ENCODE results near the gene MTG2. TPM values are rescaled to one million over a fixed set of nuclear protein-coding genes. Genes with fewer than 3 reads are reported as not detected.
A peak's percentile ranks its signal among the peaks of the same experiment; 100 is the strongest.

The MTG2 gene
- total and polyA plus RNA-seq, 9 donors = 12.7 to 36.9 (median 33.3) TPM

GRCh38 chr20:62195736-62196135, 12.9 kb downstream of the MTG2 start:
- intact Hi-C loops (cut with DNase I) = no loop called here
- no peaks in the 10 kb centered on the region for H3K27me3 ChIP-seq
- peak in 1 of 5 donors; percentile 19 for DNase-seq
- no peak overlapping the region for H3K4me3 ChIP-seq
- 93 to 94% (median 93%) methylated on average over 10 of the region's 10 CpGs for WGBS, 3 donors
- H3K4me1 ChIP-seq (ENCODE audit: insufficient read depth) = no peaks in the 10 kb centered on the region
- no peak overlapping the region for H3K27ac ChIP-seq
- TF ChIP-seq EP300 (IDR thresholded peaks at IDR 0.05) (no peak), POLR2A (IDR thresholded peaks at IDR 0.05) (no peak)
- TF ChIP-seq, protein P1, sequence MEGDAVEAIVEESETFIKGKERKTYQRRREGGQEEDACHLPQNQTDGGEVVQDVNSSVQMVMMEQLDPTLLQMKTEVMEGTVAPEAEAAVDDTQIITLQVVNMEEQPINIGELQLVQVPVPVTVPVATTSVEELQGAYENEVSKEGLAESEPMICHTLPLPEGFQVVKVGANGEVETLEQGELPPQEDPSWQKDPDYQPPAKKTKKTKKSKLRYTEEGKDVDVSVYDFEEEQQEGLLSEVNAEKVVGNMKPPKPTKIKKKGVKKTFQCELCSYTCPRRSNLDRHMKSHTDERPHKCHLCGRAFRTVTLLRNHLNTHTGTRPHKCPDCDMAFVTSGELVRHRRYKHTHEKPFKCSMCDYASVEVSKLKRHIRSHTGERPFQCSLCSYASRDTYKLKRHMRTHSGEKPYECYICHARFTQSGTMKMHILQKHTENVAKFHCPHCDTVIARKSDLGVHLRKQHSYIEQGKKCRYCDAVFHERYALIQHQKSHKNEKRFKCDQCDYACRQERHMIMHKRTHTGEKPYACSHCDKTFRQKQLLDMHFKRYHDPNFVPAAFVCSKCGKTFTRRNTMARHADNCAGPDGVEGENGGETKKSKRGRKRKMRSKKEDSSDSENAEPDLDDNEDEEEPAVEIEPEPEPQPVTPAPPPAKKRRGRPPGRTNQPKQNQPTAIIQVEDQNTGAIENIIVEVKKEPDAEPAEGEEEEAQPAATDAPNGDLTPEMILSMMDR (IDR thresholded peaks at IDR 0.05) = no peak
- no peaks in the 10 kb centered on the region for H3K36me3 ChIP-seq
- no peaks in the 10 kb centered on the region for H3K9me3 ChIP-seq

- H3K4me3 ChIP-seq = no peak overlapping the region
These were observed 13.5 kb downstream of the MTG2 start for GRCh38 chr20:62196286-62196685.

DNA sequence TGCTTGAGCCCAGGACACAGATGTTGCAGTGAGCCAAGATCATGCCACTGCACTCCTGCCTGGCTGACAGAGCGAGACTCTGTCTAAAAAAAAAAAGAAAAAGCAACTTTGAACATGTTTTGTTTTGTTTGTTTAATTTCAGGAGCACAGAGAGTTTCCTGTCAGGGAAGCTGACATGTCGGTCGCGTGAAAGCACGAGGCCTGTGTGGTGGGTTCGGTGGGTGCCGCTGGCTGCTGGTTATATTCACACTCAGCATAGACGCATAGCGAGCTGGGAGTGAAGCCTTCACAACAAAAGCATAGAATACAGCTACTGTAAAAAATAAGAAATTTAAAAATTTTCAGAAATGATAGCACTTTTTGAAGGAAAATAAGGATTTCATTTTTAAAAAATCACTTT, 14.5 kb downstream of the MTG2 start:
- H3K27ac ChIP-seq = no peak overlapping the region
- no peak overlapping the region for H3K4me3 ChIP-seq
- H3K27me3 ChIP-seq = no peaks in the 10 kb centered on the region
- TF ChIP-seq, protein P1 (IDR thresholded peaks at IDR 0.05) = no peak
- no peak for TF ChIP-seq POLR2A (IDR thresholded peaks at IDR 0.05)
- peak in 1 of 5 donors; percentile 7 for DNase-seq
- 86 to 97% (median 96%) methylated on average over 9 of the region's 9 CpGs for WGBS, 3 donors
- H3K9me3 ChIP-seq = no peaks in the 10 kb centered on the region
- intact Hi-C loops (cut with DNase I) = no loop called here
- H3K4me1 ChIP-seq (ENCODE audit: insufficient read depth) = no peaks in the 10 kb centered on the region
- no peaks in the 10 kb centered on the region for H3K36me3 ChIP-seq

More at GRCh38 chr20:62196286-62196685, 13.5 kb downstream of the MTG2 start:
- Histone ChIP-seq H3K27me3 (no peaks in the 10 kb centered on the region), H3K36me3 (no peaks in the 10 kb centered on the region), H3K27ac (no peak overlapping the region), H3K4me1 (ENCODE audit: insufficient read depth) (no peaks in the 10 kb centered on the region), H3K9me3 (no peaks in the 10 kb centered on the region)
- DNase-seq = peak in 1 of 5 donors; percentile 13
- TF ChIP-seq, protein P1 (IDR thresholded peaks at IDR 0.05) = no peak
- TF ChIP-seq POLR2A (IDR thresholded peaks at IDR 0.05) = no peak
- no peak for TF ChIP-seq EP300 (IDR thresholded peaks at IDR 0.05)
- 91 to 94% (median 94%) methylated on average over 10 of the region's 10 CpGs for WGBS, 3 donors
- intact Hi-C loops (cut with DNase I) = no loop called here

GRCh38 chr20:62197801-62198200, 15.0 kb downstream of the MTG2 start:
- intact Hi-C loops (cut with DNase I) = no loop called here
- WGBS, 3 donors = 92 to 95% (median 93%) methylated on average over 18 of the region's 18 CpGs
- no peak overlapping the region for H3K27ac ChIP-seq
- TF ChIP-seq EP300 (IDR thresholded peaks at IDR 0.05) (no peak), POLR2A (IDR thresholded peaks at IDR 0.05) (no peak)
- TF ChIP-seq, protein P1 (IDR thresholded peaks at IDR 0.05) = no peak
- no peaks in the 10 kb centered on the region for H3K36me3 ChIP-seq
- no peaks in the 10 kb centered on the region for H3K27me3 ChIP-seq
- peak in 1 of 5 donors; percentile 26 for DNase-seq
- H3K4me1 ChIP-seq (ENCODE audit: insufficient read depth) = no peaks in the 10 kb centered on the region
- no peaks in the 10 kb centered on the region for H3K9me3 ChIP-seq
- no peak overlapping the region for H3K4me3 ChIP-seq

Measured in ovary (tissue), 9 donors.